Spleen (tissue), 7 donors: Measurements from ENCODE around the gene CFB.

ENCODE experiments used
- POLR2A ChIP-seq, 3 donors: fragments of 450-650 bp; IDR thresholded peaks; one replicate each; pipeline ENCODE4 v1.5.1; 2017; ENCODE audit warnings: antibody characterized with exemption in 3 of 3, mild to moderate bottlenecking in 1 of 3
- POLR2AphosphoS5 ChIP-seq, 3 donors: sonication (generic); formaldehyde crosslinking; IDR thresholded peaks; one replicate each; pipeline ENCODE4 v1.5.1; 2017; ENCODE audit warnings: antibody characterized with exemption in 3 of 3
- TF ChIP-seq, protein P1 (sequence below), 11 experiments: fragments of 200-600 bp in 7 of 11; fragments of 450-650 bp in 4 of 11; sonication (generic) in 4 of 11; IDR thresholded peaks in 8 of 11; conservative IDR thresholded peaks in 3 of 11; 1 replicate in 7 of 11; 2 replicates in 4 of 11; pipeline versions ENCODE4 v1.4.0 to v1.8.0; 2016 to 2021; ENCODE audit warnings: antibody characterized with exemption in 11 of 11, inconsistent platforms in 4 of 11, mild to moderate bottlenecking in 1 of 11
- donor health status: DM: no; HTN: no; CAD: no; lungs with moderate emphysema.
- donor health status: DM: no; HTN: no; CAD: no.
- donor health status: DM: no; HTN: no; CAD: no.

DNA sequence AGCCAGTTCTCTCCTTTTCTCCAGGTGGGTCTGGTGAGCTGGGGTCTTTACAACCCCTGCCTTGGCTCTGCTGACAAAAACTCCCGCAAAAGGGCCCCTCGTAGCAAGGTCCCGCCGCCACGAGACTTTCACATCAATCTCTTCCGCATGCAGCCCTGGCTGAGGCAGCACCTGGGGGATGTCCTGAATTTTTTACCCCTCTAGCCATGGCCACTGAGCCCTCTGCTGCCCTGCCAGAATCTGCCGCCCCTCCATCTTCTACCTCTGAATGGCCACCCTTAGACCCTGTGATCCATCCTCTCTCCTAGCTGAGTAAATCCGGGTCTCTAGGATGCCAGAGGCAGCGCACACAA is 765 bp upstream of the CFB start:
- TF ChIP-seq, protein P1, sequence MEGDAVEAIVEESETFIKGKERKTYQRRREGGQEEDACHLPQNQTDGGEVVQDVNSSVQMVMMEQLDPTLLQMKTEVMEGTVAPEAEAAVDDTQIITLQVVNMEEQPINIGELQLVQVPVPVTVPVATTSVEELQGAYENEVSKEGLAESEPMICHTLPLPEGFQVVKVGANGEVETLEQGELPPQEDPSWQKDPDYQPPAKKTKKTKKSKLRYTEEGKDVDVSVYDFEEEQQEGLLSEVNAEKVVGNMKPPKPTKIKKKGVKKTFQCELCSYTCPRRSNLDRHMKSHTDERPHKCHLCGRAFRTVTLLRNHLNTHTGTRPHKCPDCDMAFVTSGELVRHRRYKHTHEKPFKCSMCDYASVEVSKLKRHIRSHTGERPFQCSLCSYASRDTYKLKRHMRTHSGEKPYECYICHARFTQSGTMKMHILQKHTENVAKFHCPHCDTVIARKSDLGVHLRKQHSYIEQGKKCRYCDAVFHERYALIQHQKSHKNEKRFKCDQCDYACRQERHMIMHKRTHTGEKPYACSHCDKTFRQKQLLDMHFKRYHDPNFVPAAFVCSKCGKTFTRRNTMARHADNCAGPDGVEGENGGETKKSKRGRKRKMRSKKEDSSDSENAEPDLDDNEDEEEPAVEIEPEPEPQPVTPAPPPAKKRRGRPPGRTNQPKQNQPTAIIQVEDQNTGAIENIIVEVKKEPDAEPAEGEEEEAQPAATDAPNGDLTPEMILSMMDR (IDR thresholded peaks at IDR 0.05 in 8 of 11, conservative IDR thresholded peaks at IDR 0.05 in 3 of 11) = no peak
- no peak for TF ChIP-seq POLR2AphosphoS5 (IDR thresholded peaks at IDR 0.05)
- TF ChIP-seq POLR2A (IDR thresholded peaks at IDR 0.05) = no peak
